CD4-positive, alpha-beta T cell treated with Interleukin-6 for 4 hours (primary cell): ENCODE results near the gene ITGB2.

Experiments used
- DNase-seq: peaks from one replicate; pipeline ENCODE4 v3.0.0-alpha.2; 2020; ENCODE audit warnings: mixed read lengths

Gene ITGB2

GRCh38 chr21:44865561-44866280 is 55.0 kb downstream of the ITGB2 start:
- peak; percentile 58 for DNase-seq

GRCh38 chr21:44862869-44863685 is 57.6 kb downstream of the ITGB2 start:
- no peak for DNase-seq

GRCh38 chr21:44858791-44859190 is 61.9 kb downstream of the ITGB2 start:
- no peak for DNase-seq

- DNase-seq: no peak
These were observed 62.4 kb downstream of the ITGB2 start for GRCh38 chr21:44858291-44858690.

- no peak for DNase-seq
These were observed 63.4 kb downstream of the ITGB2 start for GRCh38 chr21:44857127-44857892.

- DNase-seq: no peak
These were observed 64.6 kb downstream of the ITGB2 start for GRCh38 chr21:44856131-44856530.

- DNase-seq: no peak
These were observed 65.1 kb downstream of the ITGB2 start for GRCh38 chr21:44855572-44855971.

GRCh38 chr21:44854664-44855446 is 65.8 kb downstream of the ITGB2 start:
- DNase-seq: peak; percentile 43

GRCh38 chr21:44854391-44854663 is 66.4 kb downstream of the ITGB2 start:
- no peak for DNase-seq

- DNase-seq: no peak
These were observed 66.9 kb downstream of the ITGB2 start for GRCh38 chr21:44853601-44854390.

GRCh38 chr21:44850905-44851657 is 69.6 kb downstream of the ITGB2 start:
- no peak for DNase-seq

- DNase-seq: no peak
These were observed 70.4 kb downstream of the ITGB2 start for GRCh38 chr21:44850208-44850800.

GRCh38 chr21:44849616-44850130 is 71.0 kb downstream of the ITGB2 start:
- DNase-seq: no peak

GRCh38 chr21:44848821-44849521 is 71.7 kb downstream of the ITGB2 start:
- no peak for DNase-seq

GRCh38 chr21:44847261-44848056 is 73.2 kb downstream of the ITGB2 start:
- DNase-seq: no peak

- DNase-seq: peak; percentile 62
These were observed 74.0 kb downstream of the ITGB2 start for GRCh38 chr21:44846485-44847260.

- DNase-seq: no peak
These were observed 74.5 kb downstream of the ITGB2 start for GRCh38 chr21:44846224-44846484.

- DNase-seq: peak; percentile 59
These were observed 75.1 kb downstream of the ITGB2 start for GRCh38 chr21:44845418-44846223.
